Peyer's patch (tissue), 4 donors: ENCODE data around the gene HBD.

Experiments used
- CTCF ChIP-seq, 6 experiments: fragments of 450-650 bp in 4 of 6; fragments of 200-600 bp in 2 of 6; sonication (generic) in 1 of 6; IDR thresholded peaks; one replicate each; pipeline ENCODE4 v1.5.1; 2017 to 2019; ENCODE audit warnings: antibody characterized with exemption in 6 of 6, mild to moderate bottlenecking in 3 of 6, moderate library complexity in 1 of 6
- POLR2A ChIP-seq, 2 donors: fragments of 450-650 bp; IDR thresholded peaks; one replicate each; pipeline ENCODE4 v1.5.1; 2017; ENCODE audit warnings: antibody characterized with exemption in 2 of 2, mild to moderate bottlenecking in 2 of 2, moderate library complexity in 2 of 2

GRCh38 chr11:5192738-5193137, 41.5 kb downstream of the HBD start:
- TF ChIP-seq POLR2A (IDR thresholded peaks at IDR 0.05) (no peak), CTCF (IDR thresholded peaks at IDR 0.05) (no peak)
